Suprapubic skin (tissue), 4 donors: ENCODE measurements around the gene LRP1B.

Experiments
- CTCF ChIP-seq, 2 donors: fragments of 200-600 bp in 1 of 2; fragments of 450-650 bp in 1 of 2; sonication (generic) in 1 of 2; IDR thresholded peaks; one replicate each; pipeline ENCODE4 v1.5.1; 2016 to 2019; ENCODE audit warnings: antibody characterized with exemption in 2 of 2, mild to moderate bottlenecking in 1 of 2, moderate library complexity in 1 of 2
- EP300 ChIP-seq: sonication (generic); formaldehyde crosslinking; IDR thresholded peaks from one replicate; pipeline ENCODE4 v1.6.1; 2017; ENCODE audit warnings: antibody characterized with exemption
- POLR2A ChIP-seq, 2 donors: fragments of 450-650 bp; IDR thresholded peaks; one replicate each; pipeline ENCODE4 v1.6.1; 2017; ENCODE audit warnings: antibody characterized with exemption in 2 of 2, mild to moderate bottlenecking in 2 of 2, moderate library complexity in 2 of 2
- POLR2AphosphoS5 ChIP-seq, 3 donors: sonication (generic); formaldehyde crosslinking; IDR thresholded peaks; one replicate each; pipeline ENCODE4 v1.6.1; 2017; ENCODE audit warnings: antibody characterized with exemption in 3 of 3

DNA sequence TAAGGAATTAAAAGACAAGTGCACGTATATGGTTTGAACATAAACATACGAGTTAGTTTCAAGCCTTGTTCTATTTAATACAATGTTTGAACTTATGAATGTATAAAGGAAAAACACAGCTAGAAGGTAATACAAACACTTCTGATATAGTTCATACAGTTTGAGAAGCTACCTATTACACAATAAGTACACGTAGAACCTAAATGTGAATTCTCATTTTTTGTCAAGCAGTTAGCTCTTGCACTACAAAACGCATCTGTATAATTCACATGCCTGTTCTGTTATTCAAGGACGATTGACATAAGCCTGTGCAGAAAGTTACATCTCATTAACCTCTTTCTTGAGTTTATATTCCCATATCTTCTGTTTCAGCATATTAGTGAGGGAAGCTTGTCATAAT, 2.7 kb downstream of the LRP1B start:
- TF ChIP-seq EP300 (no peak), CTCF (IDR thresholded peaks at IDR 0.05) (no peak), POLR2A (IDR thresholded peaks at IDR 0.05) (no peak), POLR2AphosphoS5 (IDR thresholded peaks at IDR 0.05) (no peak)
